GM04503 (cell line): ENCODE measurements around the gene BLCAP.
"Not testable (repeated sequence)": the region's sequence is repeated elsewhere in the genome, so short reads cannot be mapped to it uniquely, and the experiment has no call there.

ENCODE experiments used
- DNase-seq: peaks from one replicate; pipeline ENCODE4 v3.0.0-alpha.2; 2012; ENCODE audit warnings: low read depth

BLCAP gene

DNA sequence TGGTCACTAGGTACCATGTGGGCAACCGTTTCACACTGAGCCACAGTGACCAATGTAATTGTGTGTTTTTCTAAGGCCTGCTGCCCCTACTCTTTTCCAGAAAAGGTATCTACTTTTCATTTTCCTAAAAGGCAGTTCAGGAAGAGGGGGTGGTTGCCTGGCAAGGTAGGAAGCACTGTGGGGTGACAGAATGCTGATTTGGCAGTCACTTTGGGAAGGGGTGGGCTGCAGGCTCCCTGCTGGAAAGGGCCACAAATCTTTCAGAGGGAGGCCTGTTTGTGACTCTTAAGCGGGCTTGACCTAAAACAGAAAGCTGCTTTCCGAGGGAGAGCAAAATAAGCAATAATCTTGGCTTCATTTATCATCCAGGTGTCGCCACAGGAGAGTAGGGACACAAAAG is 11.8 kb downstream of the BLCAP start:
- no peak for DNase-seq

DNA sequence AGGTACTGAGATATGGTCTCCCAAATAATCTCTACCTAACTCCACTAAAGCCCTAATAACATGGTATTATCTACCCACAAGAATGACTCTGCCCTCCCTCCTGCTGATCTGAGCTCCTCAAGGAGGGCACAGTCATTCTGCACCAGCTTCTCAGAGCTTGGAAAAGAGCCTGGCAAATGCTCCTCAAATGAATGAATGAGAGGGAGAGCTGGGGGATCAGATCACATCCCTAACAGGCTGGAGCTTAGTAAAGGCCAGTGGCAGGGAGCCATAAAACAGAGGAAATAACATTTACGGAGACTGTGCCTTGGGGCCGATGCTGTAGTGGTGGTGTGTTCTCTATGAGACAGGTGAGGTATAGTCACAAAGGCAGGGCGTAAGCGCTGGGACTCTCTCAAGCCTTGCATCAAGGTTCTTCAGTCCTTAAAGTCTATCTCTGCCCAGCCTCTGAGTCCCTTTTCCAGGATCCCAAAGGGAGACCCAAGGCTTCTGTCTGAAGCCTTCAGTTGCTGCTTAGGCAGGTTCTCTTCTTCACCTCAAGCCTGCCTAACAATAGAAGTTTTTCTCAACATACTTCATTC is 13.8 kb downstream of the BLCAP start:
- DNase-seq: no peak

GRCh38 chr20:37511610-37512275 is 15.9 kb downstream of the BLCAP start:
- DNase-seq: peak; percentile 77

- no peak for DNase-seq
Observed at GRCh38 chr20:37510226-37510625, 17.4 kb downstream of the BLCAP start.

- no peak for DNase-seq
Observed at GRCh38 chr20:37506152-37506725, 21.4 kb downstream of the BLCAP start.

DNA sequence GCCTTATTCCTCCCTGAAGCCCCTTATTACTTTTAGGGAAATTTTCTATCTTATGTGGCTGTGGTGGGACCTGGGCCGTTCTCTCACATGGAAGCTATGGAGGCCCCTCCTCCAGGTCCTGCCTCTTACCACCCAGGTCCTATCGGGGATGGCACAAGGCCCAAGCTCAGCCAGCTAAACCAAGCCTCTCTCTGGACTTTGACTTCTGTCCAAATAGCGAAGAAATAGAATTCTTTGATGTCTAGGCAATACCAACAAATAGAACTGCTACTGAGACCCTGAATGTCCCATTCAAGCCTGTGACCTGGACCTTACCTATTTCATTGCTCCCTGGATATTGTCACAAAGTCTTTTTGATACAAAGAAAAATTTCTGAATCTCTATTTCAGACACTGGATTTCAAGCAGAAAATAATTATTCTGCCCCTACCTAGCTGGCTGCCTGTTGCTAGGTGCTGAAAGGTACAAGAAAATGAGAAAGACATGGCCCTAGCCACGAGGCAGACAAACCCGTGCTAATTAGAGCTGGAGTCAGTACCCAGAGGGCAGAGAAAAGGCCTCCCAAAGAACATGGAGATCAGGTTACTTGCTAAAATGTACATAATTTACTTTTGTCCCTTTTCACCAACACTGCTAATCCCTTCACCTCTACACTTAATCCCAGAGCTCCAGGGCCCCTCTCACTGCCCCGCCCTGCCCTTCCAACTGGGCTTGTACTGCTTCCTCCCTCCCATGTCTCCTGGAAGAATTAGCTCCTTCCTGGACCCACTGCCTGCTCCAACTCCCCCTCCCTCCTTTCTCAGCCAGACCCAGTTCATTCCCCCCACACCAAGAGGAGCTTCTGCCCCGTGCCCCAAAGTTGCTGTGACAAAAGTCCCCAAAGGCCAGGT is 22.2 kb downstream of the BLCAP start:
- DNase-seq: no peak

DNA sequence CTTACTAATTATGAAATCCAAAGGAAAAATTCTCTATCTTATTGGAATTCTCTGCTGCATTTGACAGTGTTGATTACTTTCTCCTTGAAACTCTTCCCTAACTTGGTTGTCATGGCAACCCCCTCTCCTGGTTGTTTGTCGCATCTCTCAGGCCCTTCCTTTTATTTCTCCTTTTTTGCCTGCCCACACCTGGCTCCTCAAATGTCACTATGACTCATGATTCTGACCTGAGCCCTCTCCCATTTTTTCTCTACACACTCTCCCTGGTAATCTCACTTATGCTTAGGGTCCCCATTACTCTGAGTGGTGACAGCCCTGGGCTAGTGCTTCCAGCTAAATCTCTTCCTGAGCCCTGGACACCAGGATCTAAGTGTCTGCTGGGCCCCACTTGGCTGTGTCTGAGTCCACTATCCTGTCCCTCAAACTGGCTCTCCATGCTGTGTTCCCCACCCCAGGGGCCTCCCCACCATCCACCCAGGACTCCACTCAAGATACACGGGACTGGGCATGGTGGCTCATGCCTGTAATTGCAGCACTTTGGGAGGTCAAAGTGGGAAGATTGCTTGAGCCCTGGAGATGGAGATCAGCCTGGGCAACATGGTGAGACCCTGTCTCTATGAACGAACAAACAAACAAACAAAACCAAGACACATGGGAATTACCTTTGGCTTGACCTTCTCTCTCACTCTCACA is 23.1 kb downstream of the BLCAP start:
- DNase-seq: no peak

GRCh38 chr20:37503256-37503927 is 24.3 kb downstream of the BLCAP start:
- no peak for DNase-seq

GRCh38 chr20:37502654-37503053 is 25.0 kb downstream of the BLCAP start:
- no peak for DNase-seq

DNA sequence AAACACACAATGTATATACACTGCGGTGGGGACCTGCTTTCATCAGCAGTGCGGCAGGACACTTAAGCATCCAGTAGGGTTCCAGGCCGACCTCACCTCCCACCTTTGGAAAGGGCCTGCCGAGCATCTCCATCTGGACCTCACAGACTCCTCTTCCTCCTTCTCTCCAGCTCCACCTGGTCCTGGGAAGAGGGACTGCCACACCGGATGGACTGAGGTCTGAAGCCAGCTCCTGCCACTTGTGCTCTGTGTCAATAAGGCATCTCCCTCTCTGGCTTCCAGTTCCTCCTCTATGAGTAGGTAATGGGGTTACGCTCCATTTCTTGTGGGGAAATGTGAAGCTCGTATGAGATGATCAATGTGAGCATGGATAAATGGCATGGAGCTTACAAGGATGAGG is 25.7 kb downstream of the BLCAP start:
- DNase-seq: no peak

- DNase-seq: no peak
Observed at GRCh38 chr20:37500311-37500710, 27.4 kb downstream of the BLCAP start.

- DNase-seq: no peak
Observed at GRCh38 chr20:37498066-37498665, 29.5 kb downstream of the BLCAP start.

DNA sequence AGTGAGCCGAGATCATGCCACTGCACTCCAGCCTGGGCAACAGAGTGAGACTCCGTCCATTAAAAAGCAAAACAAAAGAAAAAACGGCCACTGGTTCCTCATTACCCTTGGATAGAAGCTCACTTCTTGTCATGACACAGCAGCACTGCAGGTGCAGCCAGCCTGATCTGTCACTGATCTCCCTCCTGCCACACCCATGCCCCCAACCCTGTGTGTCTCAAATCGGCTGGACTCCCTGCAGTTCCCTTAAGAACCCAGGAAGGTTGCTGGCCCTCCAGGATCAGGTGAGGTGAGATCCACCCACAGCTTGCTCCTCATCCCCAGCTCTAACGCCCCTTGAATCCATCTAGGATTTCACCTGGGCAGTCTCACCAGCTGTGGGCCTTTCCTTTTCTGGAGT is 32.9 kb downstream of the BLCAP start:
- no peak for DNase-seq

- no peak for DNase-seq
Observed at GRCh38 chr20:37494301-37494700, 33.4 kb downstream of the BLCAP start.

DNA sequence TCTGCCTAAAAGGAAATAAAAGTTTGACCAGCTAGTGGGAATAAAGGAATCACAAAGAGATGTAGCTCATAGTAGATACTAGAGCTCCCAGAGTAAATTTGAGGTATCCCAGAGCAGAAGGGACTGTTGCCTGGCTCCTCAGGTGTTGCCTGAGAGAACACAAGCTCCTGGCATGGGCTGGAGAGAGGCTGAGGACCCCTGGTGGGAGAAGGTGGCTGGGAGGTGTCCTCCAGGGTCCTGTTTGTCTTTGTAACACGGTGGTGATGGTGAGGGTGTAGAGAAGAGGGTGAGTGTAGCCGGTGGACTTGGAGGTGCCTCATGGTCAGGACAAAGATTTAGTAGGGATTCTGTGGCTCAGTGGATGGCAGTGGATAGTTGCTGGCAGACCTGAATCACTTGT is 34.7 kb downstream of the BLCAP start:
- DNase-seq: no peak

GRCh38 chr20:37492096-37492625 is 35.5 kb downstream of the BLCAP start:
- no peak for DNase-seq

DNA sequence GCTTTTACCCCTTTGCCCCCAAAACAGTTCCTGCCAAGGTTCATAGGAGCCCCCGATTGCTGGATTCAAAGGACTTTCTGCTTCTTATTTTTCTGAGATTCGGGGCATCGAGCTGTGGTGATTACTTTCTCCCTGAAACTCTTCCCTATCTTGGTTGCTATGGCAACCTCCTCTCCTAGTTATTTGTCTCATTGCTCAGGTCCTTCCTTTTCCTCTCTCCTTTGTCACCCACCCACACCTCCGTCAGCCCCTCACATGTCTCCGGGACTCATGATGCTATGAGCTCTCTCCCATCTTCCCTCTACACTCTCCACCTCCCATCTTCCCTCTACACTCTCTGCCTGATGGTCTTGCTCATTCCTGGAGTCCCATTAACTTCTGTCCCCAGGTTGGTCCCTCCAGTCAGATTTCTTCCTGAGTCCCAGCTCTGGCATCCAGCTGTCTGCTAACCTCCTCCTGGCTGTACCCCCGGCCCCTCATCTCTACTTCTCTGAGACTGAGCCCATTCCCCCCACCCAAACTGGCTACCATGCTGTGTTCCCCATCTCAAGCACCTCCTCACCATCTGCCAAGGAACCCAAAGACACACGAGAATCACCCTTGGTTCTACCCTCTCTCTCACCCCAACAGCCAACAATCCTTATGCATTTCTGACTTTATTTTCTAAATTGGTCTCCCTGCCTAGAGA is 36.9 kb downstream of the BLCAP start:
- DNase-seq: no peak

GRCh38 chr20:37486209-37486608 is 41.5 kb downstream of the BLCAP start:
- not testable (repeated sequence) for DNase-seq

GRCh38 chr20:37484331-37484730 is 43.3 kb downstream of the BLCAP start:
- DNase-seq: no peak

GRCh38 chr20:37481610-37482009 is 46.1 kb downstream of the BLCAP start:
- no peak for DNase-seq
